H1 (cell line): ENCODE data around the gene SLC22A31. TPM values are rescaled to one million over a fixed set of nuclear protein-coding genes. Genes with fewer than 3 reads are reported as not detected.
"Not testable (repeated sequence)": the region's sequence is repeated elsewhere in the genome, so short reads cannot be mapped to it uniquely, and the experiment has no call there.

Source experiments
- CTCF ChIA-PET: fragments of 300-600 bp; sonication (Branson Sonifier 250); formaldehyde crosslinking; loops from one replicate; lab custom pipeline; 2021; ENCODE audit not compliant: partially characterized antibody; lab: Charles Lee
- POLR2A ChIA-PET: fragments of 300-600 bp; sonication (Branson Sonifier 250); formaldehyde crosslinking; loops from one replicate; lab custom pipeline; 2021; ENCODE audit warnings: inconsistent platforms; ENCODE audit not compliant: partially characterized antibody; lab: Charles Lee
- DNase-seq, 2 experiments: peaks; one replicate each; pipeline versions ENCODE4 v3.0.0 to v3.0.0-alpha.2; 2010 to 2022; ENCODE audit warnings: low spot score in 2 of 2, low read depth in 1 of 2, mixed read lengths in 1 of 2
- FAIRE-seq: peaks from 2 replicates; lab custom pipeline; 2011; peaks lifted over from hg19 to GRCh38; lab: Jason Lieb, UNC
- H2AFZ ChIP-seq: 2 replicates; pipeline ENCODE4 v1.8.1; 2012; ENCODE audit warnings: low read length, inconsistent platforms
- H2AK5ac ChIP-seq: 2 replicates; pipeline ENCODE4 v1.6.1; 2013; ENCODE audit warnings: low read depth, low read length
- H2BK120ac ChIP-seq: replicated peaks from 2 replicates; pipeline ENCODE3; 2013; ENCODE audit warnings: low read depth, low read length, inconsistent platforms
- H2BK12ac ChIP-seq: 2 replicates; pipeline ENCODE4 v1.6.1; 2013; ENCODE audit warnings: low read depth, low read length
- H2BK15ac ChIP-seq: 2 replicates; pipeline ENCODE4 v1.6.1; 2013; ENCODE audit warnings: low read length
- H2BK20ac ChIP-seq: 2 replicates; pipeline ENCODE4 v1.6.1; 2013; ENCODE audit warnings: low read length
- H2BK5ac ChIP-seq: 2 replicates; pipeline ENCODE4 v1.6.1; 2013; ENCODE audit warnings: low read depth, low read length
- H3K14ac ChIP-seq: 2 replicates; pipeline ENCODE4 v1.6.1; 2013; ENCODE audit warnings: inconsistent platforms; ENCODE audit not compliant: insufficient read length
- H3K18ac ChIP-seq: 2 replicates; pipeline ENCODE4 v1.6.1; 2013; ENCODE audit warnings: low read length; ENCODE audit errors: extremely low read depth
- H3K23ac ChIP-seq: 2 replicates; pipeline ENCODE4 v1.6.1; 2013; ENCODE audit warnings: inconsistent platforms; ENCODE audit not compliant: insufficient read length
- H3K23me2 ChIP-seq: 2 replicates; pipeline ENCODE4 v1.6.1; 2013; ENCODE audit warnings: low read depth, low read length
- H3K27ac ChIP-seq: 2 replicates; pipeline ENCODE4 v1.6.1; 2011; ENCODE audit warnings: low read depth, low read length, inconsistent platforms
- H3K27me3 ChIP-seq, 4 experiments: replicated peaks in 1 of 4; 1 replicate in 1 of 4; 2 replicates in 3 of 4; pipeline versions ENCODE4 v1.6.1 to v1.8.1; 2011 to 2013; ENCODE audit warnings: low read length in 3 of 4, mild to moderate bottlenecking in 3 of 4, inconsistent platforms in 2 of 4, mixed read lengths in 2 of 4, moderate library complexity in 1 of 4; ENCODE audit not compliant: control insufficient read depth in 3 of 4, insufficient read depth in 3 of 4; ENCODE audit errors: extremely low read depth in 1 of 4
- H3K36me3 ChIP-seq, 4 experiments: 2 replicates each; pipeline versions ENCODE4 v1.6.1 to v1.8.1; 2011 to 2013; ENCODE audit warnings: mild to moderate bottlenecking in 4 of 4, low read length in 3 of 4, moderate library complexity in 2 of 4, control low read depth in 1 of 4, inconsistent platforms in 1 of 4; ENCODE audit not compliant: insufficient read depth in 4 of 4, control insufficient read depth in 2 of 4
- H3K4ac ChIP-seq: replicated peaks from 2 replicates; pipeline ENCODE3; 2013; ENCODE audit warnings: low read length, low read depth, mixed read lengths, inconsistent platforms; ENCODE audit not compliant: insufficient read length
- H3K4me1 ChIP-seq, 4 experiments: replicated peaks in 1 of 4; 1 replicate in 1 of 4; 2 replicates in 3 of 4; pipeline versions ENCODE4 v1.6.1 to v1.8.1; 2011 to 2013; ENCODE audit warnings: low read length in 3 of 4, inconsistent platforms in 2 of 4, mixed read lengths in 1 of 4; ENCODE audit not compliant: insufficient read depth in 4 of 4, control insufficient read depth in 3 of 4
- H3K4me2 ChIP-seq, 2 experiments: 2 replicates each; pipeline versions ENCODE4 v1.6.1 to v1.8.1; 2011 to 2013; ENCODE audit warnings: low read depth in 2 of 2, low read length in 2 of 2, control low read depth in 1 of 2, inconsistent platforms in 1 of 2, mild to moderate bottlenecking in 1 of 2; ENCODE audit not compliant: insufficient read depth in 1 of 2
- H3K4me3 ChIP-seq, 4 experiments: fragments of 200-600, 300-600 bp in 1 of 4; sonication (generic), shearing (Covaris generic), sonication (Bioruptor Twin) in 1 of 4; 2 replicates each; pipeline versions ENCODE4 v1.5.1 to v1.8.1; 2011 to 2016; ENCODE audit warnings: low read length in 4 of 4, low read depth in 3 of 4, control low read depth in 2 of 4, inconsistent platforms in 2 of 4, mild to moderate bottlenecking in 2 of 4, mixed read lengths in 1 of 4, moderate library complexity in 1 of 4; ENCODE audit not compliant: insufficient read depth in 2 of 4; ENCODE audit errors: extremely low read depth in 1 of 4
- H3K56ac ChIP-seq: replicated peaks from 2 replicates; pipeline ENCODE3; 2013; ENCODE audit warnings: low read depth, mild to moderate bottlenecking, mixed read lengths, low read length, inconsistent platforms; ENCODE audit not compliant: insufficient read length
- H3K79me1 ChIP-seq: 2 replicates; pipeline ENCODE4 v1.6.1; 2013; ENCODE audit warnings: low read depth, low read length, control low read depth
- H3K79me2 ChIP-seq, 2 experiments: 2 replicates each; pipeline versions ENCODE4 v1.6.1 to v1.8.1; 2012 to 2013; ENCODE audit warnings: low read length in 2 of 2, mild to moderate bottlenecking in 2 of 2, inconsistent platforms in 1 of 2; ENCODE audit not compliant: insufficient read depth in 2 of 2, control insufficient read depth in 1 of 2
- H3K9ac ChIP-seq, 4 experiments: replicated peaks in 1 of 4; 1 replicate in 1 of 4; 2 replicates in 3 of 4; pipeline versions ENCODE4 v1.6.1 to v1.8.1; 2011 to 2013; ENCODE audit warnings: low read depth in 3 of 4, low read length in 3 of 4, control low read depth in 2 of 4, mild to moderate bottlenecking in 2 of 4, moderate library complexity in 2 of 4, inconsistent platforms in 1 of 4; ENCODE audit errors: extremely low read depth in 1 of 4
- H3K9me3 ChIP-seq, 2 experiments: 2 replicates each; pipeline versions ENCODE4 v1.6.1 to v1.8.1; 2012 to 2013; ENCODE audit warnings: mild to moderate bottlenecking in 2 of 2, moderate library complexity in 2 of 2, control low read depth in 1 of 2, inconsistent platforms in 1 of 2, low read depth in 1 of 2, low read length in 1 of 2, mixed read lengths in 1 of 2; ENCODE audit not compliant: insufficient read depth in 2 of 2
- H4K20me1 ChIP-seq, 2 experiments: replicated peaks in 1 of 2; 2 replicates each; pipeline versions ENCODE3 to v1.8.1; 2011 to 2013; ENCODE audit warnings: inconsistent platforms in 2 of 2, low read length in 2 of 2, mild to moderate bottlenecking in 1 of 2; ENCODE audit not compliant: insufficient read depth in 2 of 2, control insufficient read depth in 1 of 2
- H4K5ac ChIP-seq: 2 replicates; pipeline ENCODE4 v1.6.1; 2013; ENCODE audit warnings: low read length, low read depth, mixed read lengths, inconsistent platforms; ENCODE audit not compliant: insufficient read length
- H4K8ac ChIP-seq: 2 replicates; pipeline ENCODE4 v1.8.0; 2013; ENCODE audit warnings: mild to moderate bottlenecking, moderate library complexity, low read length, inconsistent platforms; ENCODE audit not compliant: insufficient read depth; ENCODE audit errors: extremely low read depth
- H4K91ac ChIP-seq: replicated peaks from 2 replicates; pipeline ENCODE3; 2013; ENCODE audit warnings: low read length, mixed read lengths, inconsistent platforms; ENCODE audit not compliant: insufficient read length
- EGR1 ChIP-seq: IDR thresholded peaks from 2 replicates; pipeline ENCODE4 v1.6.1; 2011; ENCODE audit warnings: low read depth, low read length, borderline replicate concordance
- EP300 ChIP-seq, 2 experiments: IDR thresholded peaks; 1 replicate in 1 of 2; 2 replicates in 1 of 2; pipeline ENCODE4 v1.6.1; 2011 to 2012; ENCODE audit warnings: low read depth in 2 of 2, low read length in 2 of 2, mild to moderate bottlenecking in 2 of 2, borderline replicate concordance in 1 of 2, inconsistent platforms in 1 of 2, moderate library complexity in 1 of 2
- KDM4A ChIP-seq: IDR thresholded peaks from one replicate; pipeline ENCODE4 v1.7.1; 2012; ENCODE audit warnings: low read depth, mild to moderate bottlenecking, moderate library complexity, low read length, inconsistent platforms; ENCODE audit not compliant: severe bottlenecking
- RAD21 ChIP-seq, 2 experiments: IDR thresholded peaks in 1 of 2; conservative IDR thresholded peaks in 1 of 2; 2 replicates each; pipeline ENCODE4 v1.6.1; 2011; ENCODE audit warnings: low read depth in 2 of 2, low read length in 2 of 2, improper control_type of control experiment in 1 of 2, inconsistent platforms in 1 of 2, mild to moderate bottlenecking in 1 of 2, moderate library complexity in 1 of 2
- RNF2 ChIP-seq: fragments of 200-900, 300-1000 bp; sonication (generic); IDR thresholded peaks from 2 replicates; pipeline ENCODE4 v1.7.1; 2016; ENCODE audit warnings: borderline replicate concordance, low read depth, mild to moderate bottlenecking, antibody characterized with exemption, low read length; ENCODE audit not compliant: poor library complexity, severe bottlenecking; ENCODE audit errors: missing control alignments
- SRF ChIP-seq: IDR thresholded peaks from 2 replicates; pipeline ENCODE4 v1.6.1; 2011; ENCODE audit warnings: mild to moderate bottlenecking, low read depth, low read length, moderate library complexity
- TAF1 ChIP-seq: IDR thresholded peaks from 2 replicates; pipeline ENCODE4 v1.6.1; 2011; ENCODE audit warnings: mild to moderate bottlenecking, low read depth, low read length
- WGBS, 2 experiments: shearing (Covaris generic) in 1 of 2; methylation state at CpG; one replicate each; pipeline versions ENCODE4 v1.1.6 to v1.1.7; 2013 to 2015; ENCODE audit warnings: low lambda C conversion rate in 2 of 2, mixed read lengths in 2 of 2, inconsistent platforms in 1 of 2, low coverage in 1 of 2, missing lambda C conversion rate in 1 of 2; ENCODE audit not compliant: insufficient replicate concordance in 2 of 2, insufficient coverage in 1 of 2, insufficient read length in 1 of 2; ENCODE audit errors: extremely low coverage in 1 of 2, missing lambda C conversion rate in 1 of 2; 5-methylcytosine and 5-hydroxymethylcytosine counted together
- polyA plus RNA-seq, 7 experiments: library from polyadenylated mRNA; depleted of rRNA in 3 of 7; stranded (reverse) in 5 of 7; unstranded in 2 of 7; fragments of >200 nt in 5 of 7; fragments of 200-250 nt in 2 of 7; gene quantifications; 1 replicate in 5 of 7; 2 replicates in 1 of 7; 4 replicates in 1 of 7; pipeline versions ENCODE4 v1.2.1 to v1.2.3, GENCODE V29; 2011 to 2013; ENCODE audit warnings: missing spikeins in 2 of 7, mixed read lengths in 2 of 7
- total RNA-seq: library from RNA; stranded (reverse); fragmentation: NEBNext Ultra II Directional; extraction: Animal tissue kit (Norgen Biotek cat#: 25700); gene quantifications from 2 replicates; pipeline ENCODE4 v1.2.1, GENCODE V29; 2021

SLC22A31 gene
- total and polyA plus RNA-seq, 2 of the 8 experiments (the other 6 are each of a cell fraction or from before 2014, with no cell fraction given), result 7.7 to 10.6 TPM

DNA sequence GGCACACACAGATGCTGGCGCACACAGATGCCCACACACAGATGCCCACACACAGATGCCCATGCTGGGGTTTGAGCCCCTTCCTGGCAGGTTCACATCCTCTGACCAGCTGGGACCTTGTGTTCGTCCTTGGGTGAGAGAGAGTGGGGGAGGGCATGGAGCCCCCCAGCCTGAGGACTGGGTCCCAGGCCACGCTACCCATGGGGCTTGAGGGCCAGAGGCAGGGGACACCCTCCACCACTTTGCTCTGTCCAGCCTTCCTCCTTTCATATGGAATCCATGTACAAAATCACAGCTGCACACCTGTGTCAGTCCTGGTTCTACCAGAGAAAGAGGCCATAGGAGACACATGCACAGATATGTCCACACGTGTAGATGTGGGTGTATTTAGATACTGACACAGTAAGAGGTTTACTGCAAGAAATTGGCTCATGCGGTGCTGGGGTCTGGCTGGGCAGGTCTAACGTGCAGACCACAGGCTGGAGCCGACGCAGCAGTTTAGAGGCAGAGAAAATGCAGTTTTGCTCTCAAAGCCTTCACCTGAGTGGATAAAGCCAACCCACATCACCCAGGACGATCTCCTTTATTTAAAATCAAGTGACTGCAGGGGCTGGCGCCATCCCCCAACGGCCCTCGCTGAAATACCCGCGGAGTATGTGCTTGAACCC, 10.8 kb downstream of the SLC22A31 start (continued):
- TF ChIP-seq TAF1, result no peak
- no peak for TF ChIP-seq RAD21 (IDR thresholded peaks at IDR 0.05 in 1 of 2, conservative IDR thresholded peaks at IDR 0.05 in 1 of 2; ENCODE audit: low read depth in 2 of 2, low read length in 2 of 2)
- TF ChIP-seq SRF, result no peak
- TF ChIP-seq RNF2, result no peak
- no peak for TF ChIP-seq KDM4A
- TF ChIP-seq EP300 (IDR thresholded peaks at IDR 0.05; ENCODE audit: borderline replicate concordance in 1 of 2, low read depth in 2 of 2, low read length in 2 of 2), result no peak
- TF ChIP-seq EGR1, result no peak

DNA sequence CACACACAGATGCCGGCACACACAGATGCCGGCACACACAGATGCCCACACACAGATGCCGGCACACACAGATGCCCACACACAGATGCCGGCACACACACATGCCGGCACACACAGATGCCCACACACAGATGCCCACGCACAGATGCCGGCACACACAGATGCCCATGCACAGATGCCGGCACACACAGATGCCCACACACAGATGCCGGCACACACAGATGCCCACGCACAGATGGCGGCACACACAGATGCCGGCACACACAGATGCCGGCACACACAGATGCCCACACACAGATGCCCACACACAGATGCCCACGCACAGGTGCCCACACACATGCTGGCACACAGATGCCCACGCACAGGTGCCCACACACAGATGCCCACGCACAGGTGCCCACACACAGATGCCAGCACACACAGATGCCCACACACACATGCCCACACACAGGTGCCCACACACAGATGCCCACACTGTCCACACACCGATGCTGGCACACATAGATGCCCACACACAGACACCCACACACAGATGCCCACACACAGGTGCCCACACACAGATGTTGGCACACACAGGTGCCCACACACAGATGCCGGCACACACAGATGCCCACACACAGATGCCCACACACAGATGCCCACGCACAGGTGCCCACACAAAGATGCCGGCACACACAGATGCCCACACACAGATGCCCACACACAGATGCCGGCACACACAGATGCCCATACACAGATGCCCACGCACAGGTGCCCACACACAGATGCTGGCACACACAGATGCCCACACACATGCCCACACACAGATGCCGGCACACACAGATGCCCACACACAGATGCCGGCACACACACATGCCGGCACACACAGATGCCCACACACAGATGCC, 11.6 kb downstream of the SLC22A31 start:
- H3K36me3 ChIP-seq, H3K4me3 ChIP-seq, POLR2A ChIA-PET: not testable (repeated sequence)

More for the DNA sequence above, 11.6 kb downstream of the SLC22A31 start:
- H2BK5ac ChIP-seq, H3K4me2 ChIP-seq, H4K91ac ChIP-seq, H3K4me1 ChIP-seq, H2BK20ac ChIP-seq, H4K5ac ChIP-seq, H3K9me3 ChIP-seq, H3K9ac ChIP-seq, H3K27ac ChIP-seq, FAIRE-seq, H2AK5ac ChIP-seq, H3K23ac ChIP-seq, H3K79me2 ChIP-seq, H3K18ac ChIP-seq, H2AFZ ChIP-seq, H3K4ac ChIP-seq, H2BK12ac ChIP-seq, H4K8ac ChIP-seq, H2BK15ac ChIP-seq, H3K56ac ChIP-seq, H3K23me2 ChIP-seq, H4K20me1 ChIP-seq, DNase-seq, H2BK120ac ChIP-seq, H3K14ac ChIP-seq, H3K27me3 ChIP-seq, H3K79me1 ChIP-seq: not testable (repeated sequence)
- CTCF ChIA-PET, result interaction anchor here (2.2 kb wide), 1 partner anchor 14 kb away, joined by 10 read pairs; no protein-coding TSS in a partner anchor
- WGBS, 2 experiments, result 93% methylated on average over 21 of the region's 25 CpGs; no CpG with 5 or more reads in 1 of the 2 experiments
